Fibroblast of skin of back (primary cell): ENCODE results near the gene ANAPC16.

Source experiments
- DNase-seq: peaks from one replicate; pipeline ENCODE4 v3.0.0-alpha.2; 2013

ANAPC16 gene

GRCh38 chr10:72283131-72283530 is 67.3 kb downstream of the ANAPC16 start:
- no peak for DNase-seq
